Mammary epithelial cell (primary cell): Measurements from ENCODE around the gene AACS.

Experiments
- CTCF ChIP-seq, 2 donors: IDR thresholded peaks in 1 of 2; conservative IDR thresholded peaks in 1 of 2; 2 replicates each; pipeline ENCODE4 v1.5.1; 2011 to 2012; ENCODE audit warnings: inconsistent platforms in 2 of 2, low read length in 2 of 2, mild to moderate bottlenecking in 2 of 2, control low read depth in 1 of 2, low read depth in 1 of 2; ENCODE audit not compliant: insufficient read depth in 1 of 2; ENCODE audit errors: extremely low read depth in 1 of 2
- EZH2 ChIP-seq: IDR thresholded peaks from 2 replicates; pipeline ENCODE4 v1.6.1; 2012; ENCODE audit warnings: low read length, inconsistent platforms, borderline replicate concordance

- TF ChIP-seq EZH2 = no peak
- no peak for TF ChIP-seq CTCF (conservative IDR thresholded peaks at IDR 0.05 in 1 of 2, IDR thresholded peaks at IDR 0.05 in 1 of 2; ENCODE audit: extremely low read depth in 1 of 2, insufficient read depth in 1 of 2, low read depth in 1 of 2, low read length in 2 of 2)
These were observed 104.6 kb downstream of the AACS start for GRCh38 chr12:125169870-125170269.
